RPMI8226 (cell line): ENCODE data around the gene ABCF1.
A peak's percentile ranks its signal among the peaks of the same experiment; 100 is the strongest.

ENCODE experiments used
- DNase-seq: peaks from one replicate; pipeline ENCODE4 v3.0.0-alpha.2; 2015

Gene ABCF1

DNA sequence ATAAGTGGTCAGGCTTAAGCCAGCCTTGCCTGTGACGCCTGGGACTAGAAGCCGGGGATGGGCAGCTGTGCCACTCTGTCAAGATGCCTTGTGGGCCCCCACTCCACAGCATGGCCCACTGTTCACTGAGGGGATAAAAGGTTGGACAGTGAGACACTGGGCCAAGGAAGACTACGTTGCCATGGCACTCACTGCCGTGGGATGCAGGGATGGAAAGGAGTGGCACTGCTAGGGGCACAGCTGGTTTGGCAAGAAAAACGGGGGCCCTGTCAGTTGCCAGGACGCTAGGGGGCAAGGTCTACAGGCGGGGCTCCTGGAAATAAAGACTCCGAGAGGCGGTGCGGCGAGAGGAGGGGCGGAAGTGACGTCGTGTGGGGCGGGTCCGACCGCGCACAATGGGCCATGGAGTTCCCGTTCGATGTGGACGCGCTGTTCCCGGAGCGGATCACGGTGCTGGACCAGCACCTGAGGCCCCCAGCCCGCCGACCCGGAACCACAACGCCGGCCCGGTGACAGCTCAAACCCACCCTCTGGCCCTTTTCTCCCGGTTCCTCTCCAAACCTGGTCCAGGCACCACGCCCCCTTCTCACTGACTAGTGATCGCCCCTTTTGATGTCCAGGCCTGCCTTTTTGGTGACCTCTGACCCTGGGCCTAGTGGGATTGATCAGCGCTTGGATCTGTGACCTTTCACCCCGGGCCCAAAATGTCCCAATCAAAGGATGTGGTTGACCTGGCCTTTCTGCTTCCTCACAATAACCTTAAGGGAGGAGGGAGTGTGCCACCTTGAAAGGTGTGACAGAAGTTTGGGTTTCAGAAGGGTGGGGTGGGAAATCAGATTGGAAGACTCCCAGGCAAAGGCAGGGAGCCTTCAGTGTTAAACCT lies 55.5 kb downstream of the ABCF1 start, which contains the start of gene ATAT1:
TSS of gene ATAT1 (plus strand) at position 391 of the 883 bp plus-strand sequence.
- peak; percentile 89 for DNase-seq

DNA sequence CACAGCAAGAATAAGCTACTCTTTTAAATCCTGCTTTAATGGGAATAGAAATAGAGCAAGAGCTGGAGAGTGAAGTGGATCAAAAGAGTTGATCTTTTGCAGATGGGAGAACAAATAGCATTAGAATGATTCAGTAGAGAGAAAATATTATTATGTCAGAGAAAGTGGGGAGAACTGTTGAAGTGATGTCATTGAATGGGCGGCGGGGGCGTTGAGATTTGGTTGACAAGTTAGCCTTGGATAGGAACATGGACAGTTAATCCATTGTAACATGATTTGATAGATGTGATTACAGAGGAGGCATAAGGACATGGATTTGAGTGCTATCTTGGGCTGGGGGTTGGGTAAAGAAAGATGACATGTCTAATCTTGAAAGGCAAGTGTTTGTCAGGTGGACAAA lies 64.6 kb downstream of the ABCF1 start:
- no peak for DNase-seq

DNA sequence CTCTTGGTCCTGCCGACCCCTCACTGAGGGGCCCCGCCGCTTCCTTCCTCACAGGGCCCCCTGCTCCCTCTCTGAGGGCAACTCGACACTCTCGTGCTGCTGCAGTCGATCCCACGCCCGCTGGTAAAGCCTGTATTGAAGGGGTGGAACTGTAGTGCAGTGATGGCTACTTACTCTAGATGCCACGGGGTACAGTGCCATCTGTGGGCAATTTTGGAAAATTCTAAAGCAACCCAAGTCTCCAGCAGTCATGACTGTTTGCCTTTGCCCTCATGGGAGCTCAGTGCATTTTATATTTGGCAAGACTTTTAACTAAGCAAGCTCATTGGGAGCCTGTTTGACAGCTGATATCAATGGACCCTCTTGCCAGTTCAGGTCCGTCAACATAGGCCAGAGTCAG lies 69.2 kb downstream of the ABCF1 start:
- DNase-seq = no peak

DNA sequence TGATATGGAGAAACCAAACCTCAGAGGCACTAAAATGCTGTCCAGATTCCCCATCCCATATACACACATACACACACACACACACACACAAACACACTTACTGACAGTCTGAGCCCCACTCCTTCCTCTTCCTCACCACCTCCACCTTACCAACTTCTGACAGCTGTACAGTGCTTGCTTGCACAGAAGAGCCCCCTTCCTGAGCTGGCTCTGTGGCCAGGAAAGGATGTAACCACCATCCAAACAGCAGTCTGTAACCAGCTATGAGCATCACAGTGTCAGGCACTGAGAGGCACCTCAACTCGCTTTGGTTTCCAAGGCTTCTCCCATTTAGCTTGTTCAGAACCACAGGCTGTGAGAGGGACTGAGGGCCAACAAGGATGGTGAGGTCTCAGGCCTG lies 69.8 kb downstream of the ABCF1 start:
- no peak for DNase-seq
